GM19452 (cell line): ENCODE measurements around the gene ZBED2.
A peak's percentile ranks its signal among the peaks of the same experiment; 100 is the strongest.
"Not testable (repeated sequence)": the region's sequence is repeated elsewhere in the genome, so short reads cannot be mapped to it uniquely, and the experiment has no call there.

Source experiments
- ATAC-seq: cut with Tn5 transposase; IDR thresholded peaks from one replicate; pipeline ENCODE4 v1.9.1; 2021; ENCODE audit not compliant: unreplicated experiment

The ZBED2 gene

GRCh38 chr3:111595232-111595631, at the start of gene ZBED2:
TSS of gene ZBED2 (minus strand) at chr3:111595346. CDS start at chr3:111594201, 1,145 bp downstream.
- ATAC-seq: no peak

- no peak for ATAC-seq
These were observed 44.2 kb upstream of the ZBED2 start for GRCh38 chr3:111639316-111639715.

GRCh38 chr3:111636366-111636885, 41.3 kb upstream of the ZBED2 start:
- ATAC-seq: no peak

GRCh38 chr3:111635403-111635802, 40.3 kb upstream of the ZBED2 start:
- no peak for ATAC-seq

GRCh38 chr3:111630638-111631037, 35.5 kb upstream of the ZBED2 start:
- not testable (repeated sequence) for ATAC-seq

GRCh38 chr3:111629018-111629417, 33.9 kb upstream of the ZBED2 start:
- not testable (repeated sequence) for ATAC-seq

- no peak for ATAC-seq
These were observed 31.9 kb upstream of the ZBED2 start for GRCh38 chr3:111627092-111627491.

- no peak for ATAC-seq
These were observed 26.4 kb upstream of the ZBED2 start for GRCh38 chr3:111621535-111621934.

- no peak for ATAC-seq
These were observed 24.7 kb upstream of the ZBED2 start for GRCh38 chr3:111619833-111620232.

GRCh38 chr3:111618945-111619344, 23.8 kb upstream of the ZBED2 start:
- no peak for ATAC-seq

GRCh38 chr3:111617912-111618601, 22.9 kb upstream of the ZBED2 start:
- no peak for ATAC-seq

GRCh38 chr3:111617406-111617805, 22.3 kb upstream of the ZBED2 start:
- ATAC-seq: no peak

- ATAC-seq: peak; percentile 81
These were observed 21.4 kb upstream of the ZBED2 start for GRCh38 chr3:111616417-111617105.

GRCh38 chr3:111615880-111616279, 20.7 kb upstream of the ZBED2 start:
- ATAC-seq: no peak

GRCh38 chr3:111613294-111613693, 18.1 kb upstream of the ZBED2 start:
- ATAC-seq: no peak

- ATAC-seq: peak; percentile 22
These were observed 15.5 kb upstream of the ZBED2 start for GRCh38 chr3:111610612-111611054.

GRCh38 chr3:111610189-111610588, 15.0 kb upstream of the ZBED2 start:
- ATAC-seq: peak; percentile 90

GRCh38 chr3:111609700-111610099, 14.6 kb upstream of the ZBED2 start:
- peak; percentile 4 for ATAC-seq

- no peak for ATAC-seq
These were observed 13.2 kb upstream of the ZBED2 start for GRCh38 chr3:111608383-111608782.

GRCh38 chr3:111607240-111607920, 12.2 kb upstream of the ZBED2 start:
- ATAC-seq: no peak

- ATAC-seq: no peak
These were observed 10.3 kb upstream of the ZBED2 start for GRCh38 chr3:111605493-111605892.

- ATAC-seq: no peak
These were observed 9.9 kb upstream of the ZBED2 start for GRCh38 chr3:111605018-111605417.
